GM19463 (cell line): ENCODE measurements around the gene ZBTB46.

Experiments used
- ATAC-seq: cut with Tn5 transposase; IDR thresholded peaks from one replicate; pipeline ENCODE4 v1.9.1; 2021; ENCODE audit warnings: mild to moderate bottlenecking, moderate library complexity; ENCODE audit not compliant: unreplicated experiment

Gene ZBTB46

DNA sequence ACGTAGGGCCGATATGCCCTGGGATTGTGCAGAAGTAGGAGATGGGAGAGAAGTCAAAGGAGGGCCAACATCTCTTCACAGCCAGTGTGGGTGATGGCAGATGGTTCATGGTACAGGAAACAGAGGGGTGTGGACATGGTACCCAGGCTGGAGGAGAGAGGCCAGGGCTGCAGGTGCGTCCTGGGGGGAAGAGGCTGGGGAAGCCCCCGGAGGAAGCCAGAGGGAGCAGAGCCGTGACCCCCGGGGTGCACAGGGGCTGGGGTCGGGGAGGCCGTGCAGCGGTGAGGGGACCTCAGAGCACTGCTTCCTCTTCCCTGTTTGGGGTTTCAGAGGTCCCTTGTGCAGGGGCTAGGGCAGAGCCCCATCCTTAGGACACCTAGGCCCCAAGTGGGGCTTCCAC lies 11.2 kb upstream of the ZBTB46 start:
- ATAC-seq: no peak

DNA sequence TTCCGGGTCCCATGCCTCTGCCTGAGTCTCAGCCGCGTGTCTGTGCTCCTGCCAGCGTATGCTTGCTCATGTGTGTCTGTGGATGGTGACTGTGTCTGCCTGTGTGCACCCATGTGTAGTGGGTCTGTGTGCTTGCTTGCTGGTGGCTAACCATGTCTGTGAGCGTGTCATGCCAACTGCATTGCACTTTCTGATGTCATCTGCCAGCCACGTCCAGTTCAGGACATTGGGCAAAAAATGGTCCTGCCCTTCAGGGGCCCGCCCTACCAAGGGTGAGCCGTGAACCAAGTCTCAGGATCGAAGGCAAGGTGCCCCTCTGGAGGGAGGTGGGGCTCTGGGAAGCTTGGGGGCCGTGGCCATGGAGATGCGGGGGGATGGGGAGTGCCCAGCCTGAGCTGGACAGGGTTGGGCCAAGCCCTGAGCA lies 9.4 kb upstream of the ZBTB46 start:
- no peak for ATAC-seq

DNA sequence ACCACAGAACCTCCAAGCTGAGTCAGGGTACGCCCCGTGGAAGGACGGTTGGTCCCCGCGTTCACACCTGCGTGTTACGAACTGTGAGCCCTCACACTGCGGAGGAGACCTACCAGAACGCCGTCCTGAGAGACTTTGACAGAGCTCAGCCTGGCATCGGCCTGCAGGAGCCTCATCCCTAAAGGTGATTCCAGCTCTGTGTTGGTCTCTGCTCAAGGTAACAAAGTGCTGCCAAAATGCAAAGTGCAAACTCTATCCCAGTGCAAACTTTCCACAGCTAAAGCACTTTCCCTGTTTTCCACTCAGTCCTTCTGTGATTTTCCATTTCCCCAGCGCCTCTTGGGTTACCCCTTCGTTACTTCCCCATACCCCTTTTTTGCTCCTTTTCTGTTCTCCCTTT lies 8.6 kb upstream of the ZBTB46 start:
- no peak for ATAC-seq

GRCh38 chr20:63837479-63837878 lies 6.4 kb upstream of the ZBTB46 start:
- ATAC-seq: no peak

- ATAC-seq: no peak
These were observed 5.6 kb upstream of the ZBTB46 start for GRCh38 chr20:63836458-63837344.

DNA sequence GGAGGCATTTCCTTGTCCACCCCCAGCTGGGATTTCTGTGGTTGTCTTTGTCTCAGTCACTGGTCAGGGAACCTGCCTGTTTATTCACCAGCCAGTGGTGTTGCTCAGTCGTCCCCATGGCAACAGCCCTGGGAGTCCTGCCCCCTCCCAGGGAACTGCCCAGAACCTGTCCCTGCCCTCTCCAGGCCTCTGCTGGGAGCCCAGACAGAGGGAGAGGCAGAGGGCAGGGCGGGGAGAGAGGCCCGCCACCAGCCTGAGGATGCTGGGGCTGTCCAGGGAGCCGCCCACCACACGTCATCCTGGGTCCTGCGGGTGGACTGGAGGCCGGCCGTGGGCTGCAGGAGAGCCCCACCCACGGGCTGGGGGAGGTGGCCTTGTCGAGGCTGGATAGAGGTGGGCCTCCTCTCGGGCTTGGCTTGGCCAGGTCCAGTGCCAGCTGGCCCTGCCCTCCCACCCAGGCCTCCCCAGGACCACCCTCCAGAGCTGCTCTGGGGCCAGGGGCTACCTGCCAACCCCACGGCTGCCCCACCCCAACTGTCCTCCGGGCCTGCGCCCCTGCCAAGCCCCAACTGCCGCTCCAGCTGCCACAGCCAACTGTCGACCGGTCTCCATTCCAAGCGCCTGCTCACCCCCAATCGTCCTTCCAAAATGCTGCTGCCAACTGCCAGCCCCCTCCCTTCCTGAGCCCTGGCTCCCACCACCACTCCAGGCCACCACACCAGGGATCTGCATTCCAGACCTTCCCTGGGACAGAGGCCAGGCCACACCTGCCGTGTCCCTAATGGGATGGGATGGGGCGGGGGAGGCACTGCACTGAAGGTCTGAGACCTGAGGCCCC lies 4.2 kb upstream of the ZBTB46 start:
- no peak for ATAC-seq

DNA sequence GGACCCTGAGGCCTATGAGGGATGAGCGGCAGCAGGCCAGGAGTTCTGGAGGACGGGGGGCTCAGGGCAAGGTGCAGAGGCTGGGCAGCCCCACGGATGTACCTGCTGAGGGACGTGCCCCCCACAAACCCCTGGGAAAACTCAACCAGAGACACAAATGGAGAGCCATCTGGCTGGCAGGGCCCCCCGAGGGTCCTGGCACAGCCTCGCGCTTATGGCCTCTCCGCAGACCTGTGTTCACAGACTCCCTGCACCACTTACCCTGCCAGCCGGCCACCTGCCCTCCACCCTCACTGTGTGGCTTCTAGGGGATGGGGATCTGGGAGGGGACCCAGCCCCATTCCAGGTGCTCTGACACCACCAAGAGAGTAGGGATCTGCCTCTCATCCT lies 3.4 kb upstream of the ZBTB46 start:
- no peak for ATAC-seq

GRCh38 chr20:63833776-63834490 lies 2.9 kb upstream of the ZBTB46 start:
- no peak for ATAC-seq

GRCh38 chr20:63831993-63832686 lies 1.1 kb upstream of the ZBTB46 start:
- no peak for ATAC-seq

- ATAC-seq: no peak
These were observed 555 bp upstream of the ZBTB46 start for GRCh38 chr20:63831646-63831992.

GRCh38 chr20:63829945-63830835 lies 874 bp downstream of the ZBTB46 start:
- peak; percentile 11 for ATAC-seq

- ATAC-seq: no peak
These were observed 1.5 kb downstream of the ZBTB46 start for GRCh38 chr20:63829603-63829944.

DNA sequence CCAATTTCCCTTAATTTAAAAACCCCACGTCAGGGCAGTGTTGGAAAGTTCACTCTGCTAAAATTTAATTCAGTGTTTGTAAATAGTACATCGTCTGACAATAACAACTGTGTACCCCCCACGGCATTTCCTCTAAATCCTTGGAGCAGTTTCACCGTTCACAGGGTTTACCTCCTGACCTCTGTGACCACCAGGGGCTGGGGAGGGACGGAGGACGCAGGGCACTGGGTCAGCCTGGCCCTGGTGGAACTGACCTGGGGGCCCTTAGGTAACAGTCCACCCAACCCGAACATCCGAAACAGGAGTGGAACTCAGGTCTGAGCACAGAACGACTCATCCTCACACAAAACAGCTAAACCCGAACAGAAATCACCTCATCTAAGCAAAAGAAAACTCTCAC lies 2.1 kb downstream of the ZBTB46 start:
- ATAC-seq: no peak

GRCh38 chr20:63828545-63828944 lies 2.5 kb downstream of the ZBTB46 start:
- no peak for ATAC-seq

DNA sequence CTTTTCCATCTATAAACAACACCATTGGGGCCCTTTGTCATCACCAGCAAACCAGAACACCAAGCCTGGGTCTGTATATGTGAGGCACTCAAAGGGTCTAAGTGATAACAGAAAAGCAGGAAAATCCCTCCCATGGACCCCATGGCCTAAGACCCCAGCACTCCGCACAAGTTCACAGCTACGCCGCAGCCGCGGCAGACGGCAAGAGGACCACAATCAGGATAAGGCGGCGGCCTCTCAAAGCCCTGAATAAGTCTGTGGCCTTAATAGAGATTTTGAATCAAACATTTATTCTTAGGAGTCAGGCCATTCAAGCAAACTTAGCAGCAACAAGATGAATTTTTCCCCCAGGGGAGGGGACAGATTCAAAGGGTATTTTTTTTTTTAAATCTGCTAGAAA lies 2.9 kb downstream of the ZBTB46 start:
- ATAC-seq: no peak

GRCh38 chr20:63826753-63827152 lies 4.3 kb downstream of the ZBTB46 start:
- ATAC-seq: no peak

DNA sequence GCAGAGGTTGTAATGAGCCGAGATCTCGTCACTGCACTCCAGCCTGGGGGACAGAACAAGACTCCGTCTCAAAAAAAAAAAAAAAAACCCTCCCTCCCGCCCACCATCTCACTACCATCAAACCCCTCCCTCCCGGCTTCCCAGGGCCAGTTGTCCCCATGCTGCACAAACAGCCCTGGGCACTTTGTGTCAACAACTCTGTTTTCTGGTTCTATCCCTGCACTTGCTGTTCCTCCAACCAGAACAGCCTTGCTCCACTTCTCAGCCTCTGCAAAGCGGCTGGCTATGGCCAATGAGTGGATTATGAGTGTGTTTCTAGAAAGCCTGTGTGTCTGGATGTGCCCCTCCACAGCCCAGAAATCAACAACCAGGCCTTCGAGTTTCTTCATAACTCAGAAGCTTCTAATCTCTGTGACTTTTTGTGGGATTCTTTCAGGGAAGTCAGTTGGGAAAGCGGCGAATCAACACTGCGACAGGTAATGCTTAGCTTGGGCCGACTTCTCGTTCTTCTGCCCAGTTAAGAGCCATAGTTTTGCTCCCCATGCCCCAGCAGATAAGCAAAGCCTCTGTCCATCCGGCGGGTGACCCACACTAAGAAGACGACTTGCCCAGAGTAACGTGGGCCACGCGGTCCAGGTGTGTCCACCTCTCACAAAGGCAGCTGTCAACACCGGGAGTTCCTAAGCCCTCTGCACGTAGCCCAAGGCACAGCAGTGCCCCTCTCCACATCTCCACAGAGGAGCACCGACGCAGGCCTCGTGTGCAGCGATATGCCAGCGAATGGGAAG lies 5.5 kb downstream of the ZBTB46 start:
- ATAC-seq: no peak

DNA sequence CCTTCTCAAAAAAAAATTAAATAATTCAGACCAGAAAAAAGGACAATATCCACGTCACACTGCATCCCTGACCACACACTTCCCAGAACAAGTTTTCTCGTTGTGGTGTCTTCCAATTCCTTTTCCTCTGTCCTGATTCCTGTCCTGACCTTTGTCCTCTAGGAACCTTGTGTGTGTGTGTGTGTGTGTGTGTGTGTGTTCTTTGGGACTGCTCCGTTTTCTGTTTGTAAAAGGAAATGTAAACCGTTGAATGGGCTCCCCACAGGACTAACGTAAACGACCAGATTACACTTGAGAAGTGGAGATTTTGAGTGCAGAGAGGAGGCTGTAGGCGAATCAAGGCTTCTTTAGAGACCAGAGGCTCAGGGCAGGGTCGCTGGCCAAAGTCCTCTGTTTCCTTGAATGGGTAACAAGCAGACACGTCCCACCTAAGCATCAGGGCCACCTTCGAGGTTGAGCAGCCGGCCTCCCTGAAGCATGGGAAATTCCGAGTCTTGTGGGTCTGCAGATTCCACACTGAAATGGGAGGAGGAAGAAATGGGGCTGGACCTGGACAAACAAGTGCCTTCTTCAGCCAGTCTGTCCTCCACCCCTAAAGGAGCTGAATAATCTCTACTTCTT lies 7.3 kb downstream of the ZBTB46 start:
- ATAC-seq: no peak

DNA sequence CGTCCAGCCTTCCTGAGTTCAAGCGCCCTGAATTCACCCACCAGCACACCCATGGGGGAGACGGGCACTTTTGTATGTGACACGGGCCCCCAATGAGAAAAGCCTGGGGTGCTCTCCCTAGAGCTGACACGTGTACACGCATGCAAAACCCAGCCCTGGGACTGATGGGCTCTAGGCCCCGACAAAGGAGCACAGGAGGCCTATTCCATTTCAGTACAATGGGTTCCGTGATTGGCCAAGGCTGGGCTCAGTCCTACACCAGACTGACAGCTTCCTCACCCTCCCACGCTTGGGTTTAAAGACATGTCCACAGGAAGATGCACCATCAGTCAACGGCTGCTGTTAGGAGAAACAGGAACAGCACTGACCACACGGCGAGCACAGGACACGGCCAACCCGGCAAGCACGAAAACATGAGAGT lies 8.8 kb downstream of the ZBTB46 start:
- no peak for ATAC-seq
